Fibroblast of gingiva (primary cell): ENCODE results near the gene GPLD1.
"Not testable (repeated sequence)": the region's sequence is repeated elsewhere in the genome, so short reads cannot be mapped to it uniquely, and the experiment has no call there.

ENCODE experiments used
- DNase-seq: peaks from one replicate; pipeline ENCODE4 v3.0.0-alpha.2; 2011; ENCODE audit warnings: low read depth

GPLD1 gene

DNA sequence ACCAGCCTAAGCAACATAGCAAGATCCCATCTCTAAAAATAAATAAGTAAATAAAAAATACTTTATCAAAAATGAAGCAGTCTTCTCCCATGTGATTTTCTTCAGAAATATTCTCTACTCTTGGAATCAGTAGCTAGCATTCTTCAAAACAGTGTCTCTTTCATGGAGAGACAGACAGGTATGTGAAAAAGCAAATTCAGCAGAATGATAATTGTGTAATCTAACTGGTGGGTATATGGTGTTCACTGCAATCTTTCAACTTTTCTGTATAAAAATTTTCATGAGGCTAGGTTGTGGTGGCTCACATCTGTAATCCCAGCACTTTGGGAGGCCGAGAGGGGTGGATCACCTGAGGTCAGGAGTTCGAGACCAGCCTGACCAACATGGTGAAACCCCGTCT lies 78.8 kb downstream of the GPLD1 start:
- no peak for DNase-seq

DNA sequence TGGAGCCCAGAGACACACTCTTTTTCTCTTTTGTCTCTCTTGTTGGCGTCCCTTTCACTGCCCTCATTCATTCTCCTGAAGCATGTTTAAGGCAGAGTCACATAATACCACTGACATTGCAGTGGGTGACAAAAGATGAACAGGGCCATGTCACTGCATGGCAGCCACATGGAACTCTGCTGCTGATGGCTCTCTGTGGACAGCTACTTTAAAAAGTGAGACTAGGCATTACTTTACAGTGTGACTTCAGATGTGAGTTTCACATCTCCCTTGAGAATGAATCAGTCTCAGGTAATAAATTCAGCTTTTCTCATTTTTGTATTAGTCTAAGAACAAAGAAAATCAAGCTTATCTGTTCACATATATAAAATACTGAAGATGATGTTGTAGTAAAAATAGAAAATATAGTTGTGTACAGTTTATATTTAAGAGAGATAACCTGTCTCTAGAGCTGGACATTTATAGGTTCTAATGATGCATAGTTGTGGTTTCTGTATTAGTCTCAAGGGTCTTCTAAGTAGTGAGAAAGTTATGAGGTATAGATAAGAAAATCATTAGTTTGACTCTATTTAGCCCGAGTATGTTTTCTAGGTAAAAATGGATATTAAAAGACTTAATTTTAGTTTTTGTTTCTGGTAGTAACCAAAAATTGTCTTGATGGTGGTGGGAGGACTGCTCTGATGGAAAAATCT lies 80.5 kb downstream of the GPLD1 start:
- no peak for DNase-seq

DNA sequence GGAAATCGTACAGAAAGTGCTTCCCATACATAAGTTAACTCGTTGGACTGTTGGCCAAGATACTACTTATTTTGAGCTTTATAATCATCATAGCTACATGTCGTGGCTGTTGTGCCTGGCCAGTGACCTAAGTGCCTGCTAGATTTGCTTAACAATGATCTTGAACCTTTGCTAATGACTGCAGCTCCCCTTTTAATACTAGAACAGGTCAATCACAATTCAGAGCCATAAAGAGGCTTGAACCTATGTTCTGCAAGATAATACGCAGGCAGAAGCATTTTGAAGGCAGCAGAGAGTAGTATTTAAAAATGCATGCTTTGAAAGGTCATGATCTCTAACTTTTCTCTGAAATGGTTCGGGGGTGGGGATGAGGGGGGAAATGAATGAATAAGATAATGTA lies 84.1 kb downstream of the GPLD1 start:
- DNase-seq: no peak

DNA sequence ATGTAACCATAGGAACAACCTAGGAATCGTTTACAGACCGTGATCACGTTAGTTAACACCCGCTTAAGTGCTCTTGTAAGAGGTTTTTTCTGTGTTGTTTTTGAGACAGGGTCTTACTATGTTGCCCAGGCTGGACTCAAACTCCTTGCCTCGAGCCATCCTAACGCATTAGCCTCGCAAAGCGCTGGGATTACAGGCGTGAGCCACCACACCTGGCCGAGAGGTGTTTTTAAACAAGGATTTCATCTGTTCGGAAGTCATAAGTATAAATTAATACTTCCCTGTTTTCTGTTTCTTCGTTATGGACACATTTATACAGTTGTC lies 85.9 kb downstream of the GPLD1 start:
- DNase-seq: no peak

DNA sequence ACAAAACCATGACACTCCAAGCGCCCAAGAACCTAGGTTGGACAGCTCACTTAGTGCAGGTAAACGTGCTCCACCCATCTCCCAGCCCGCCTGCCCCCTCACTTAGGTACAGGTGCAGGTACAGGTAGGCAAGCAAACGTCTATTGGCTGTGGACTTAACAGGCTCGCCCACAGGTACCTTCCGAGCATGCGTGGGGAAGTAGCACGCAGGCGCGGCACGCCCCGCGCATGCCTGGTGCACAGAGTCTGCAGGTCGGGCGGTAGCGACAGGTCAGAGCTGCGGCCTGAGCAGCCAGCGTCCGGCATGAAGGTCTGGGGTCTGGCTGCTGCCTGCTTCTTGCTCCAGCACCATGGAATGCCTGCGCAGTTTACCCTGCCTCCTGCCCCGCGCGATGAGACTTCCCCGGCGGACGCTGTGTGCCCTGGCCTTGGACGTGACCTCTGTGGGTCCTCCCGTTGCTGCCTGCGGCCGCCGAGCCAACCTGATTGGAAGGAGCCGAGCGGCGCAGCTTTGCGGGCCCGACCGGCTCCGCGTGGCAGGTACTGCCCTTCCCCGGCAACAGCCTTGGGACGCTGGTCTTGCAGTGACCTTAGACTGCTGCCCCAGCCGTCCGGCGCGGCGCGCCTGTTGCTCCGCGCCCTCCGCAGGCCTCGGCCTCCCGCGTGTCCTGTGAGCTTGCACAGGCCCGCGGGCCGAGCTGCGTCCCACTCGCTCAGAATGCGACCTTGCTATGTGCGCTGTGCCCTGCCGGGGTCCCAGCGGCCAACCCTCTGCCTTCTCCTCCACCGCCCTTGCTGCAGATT lies 86.5 kb downstream of the GPLD1 start, which contains the start of gene MRS2:
Gene MRS2 (plus strand): TSS at position 240 of the 804 bp plus-strand sequence. CDS start 111 bp downstream, at position 351.
- peak; percentile 76 for DNase-seq

DNA sequence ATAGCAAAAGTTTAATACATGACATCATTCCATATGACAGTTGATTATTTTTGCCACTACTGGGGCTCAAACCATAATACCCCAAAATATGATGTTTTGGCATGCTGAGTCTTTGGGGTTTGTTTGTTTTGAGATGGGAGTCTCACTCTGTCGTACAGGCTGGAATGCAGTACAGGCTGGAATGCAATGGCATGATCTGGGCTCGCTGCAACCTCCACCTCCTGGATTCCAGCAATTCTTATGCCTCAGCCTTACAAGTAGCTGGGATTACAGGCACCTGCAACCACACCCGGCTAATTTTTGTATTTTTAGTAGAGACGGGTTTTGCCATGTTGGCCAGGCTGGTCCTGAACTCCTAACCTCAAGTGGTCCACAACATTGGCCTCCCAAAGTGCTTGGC lies 87.9 kb downstream of the GPLD1 start:
- DNase-seq: no peak

DNA sequence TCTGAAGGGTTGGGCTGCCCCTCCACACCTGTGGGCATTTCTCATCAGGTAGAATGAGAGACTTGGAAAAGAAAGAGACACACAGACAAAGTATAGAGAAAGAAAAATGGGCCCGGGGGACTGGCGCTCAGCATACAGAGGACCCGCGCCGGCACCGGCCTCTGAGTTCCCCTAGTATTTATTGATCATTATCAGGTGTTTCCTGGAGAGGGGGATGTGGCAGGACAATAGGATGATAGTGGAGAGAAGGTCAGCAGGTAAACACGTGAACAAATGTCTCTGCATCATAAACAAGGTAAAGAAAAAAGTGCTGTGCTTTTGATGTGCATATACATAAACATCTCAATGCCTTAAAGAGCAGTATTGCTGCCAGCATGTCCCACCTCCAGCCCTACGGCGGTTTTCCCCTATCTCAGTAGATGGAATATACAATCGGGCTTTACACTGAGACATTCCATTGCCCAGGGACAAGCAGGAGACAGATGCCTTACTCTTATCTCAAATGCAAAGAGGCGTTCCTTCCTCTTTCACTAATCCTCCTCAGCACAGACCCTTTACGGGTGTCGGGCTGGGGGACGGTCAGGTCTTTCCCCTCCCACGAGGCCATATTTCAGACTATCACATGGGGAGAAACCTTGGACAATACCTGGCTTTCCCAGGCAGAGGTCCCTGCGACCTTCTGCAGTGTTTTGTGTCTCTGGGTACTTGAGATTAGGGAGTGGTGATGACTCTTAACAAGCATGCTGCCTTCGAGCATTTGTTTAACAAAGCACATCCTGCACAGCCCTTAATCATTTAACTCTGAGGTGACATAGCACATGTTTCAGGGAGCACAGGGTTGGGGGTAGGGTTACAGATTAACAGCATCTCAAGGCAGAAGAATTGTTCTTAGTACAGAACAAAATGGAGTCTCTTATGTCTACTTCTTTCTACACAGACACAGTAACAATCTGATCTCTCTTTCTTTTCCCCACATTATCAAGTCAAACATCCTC lies 89.0 kb downstream of the GPLD1 start:
- not testable (repeated sequence) for DNase-seq

DNA sequence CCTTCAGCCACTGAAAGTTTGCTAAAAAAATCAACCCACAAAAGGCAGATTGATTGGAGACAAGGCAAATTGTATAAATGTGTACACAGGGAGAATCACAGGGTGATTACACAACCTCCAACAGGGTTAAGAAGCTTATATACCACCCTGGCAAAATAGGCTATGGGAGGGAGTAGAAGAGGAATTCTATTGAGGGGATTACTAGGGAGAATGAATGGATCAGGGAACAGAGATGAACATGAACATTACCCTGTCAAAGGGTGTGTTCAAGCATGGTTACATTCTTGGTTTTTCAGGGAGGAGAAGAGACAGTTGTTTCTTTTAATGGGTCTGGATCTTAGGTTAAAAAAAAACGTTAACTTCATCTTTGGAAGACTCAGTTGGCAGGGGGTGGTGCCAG lies 91.7 kb downstream of the GPLD1 start:
- DNase-seq: no peak

DNA sequence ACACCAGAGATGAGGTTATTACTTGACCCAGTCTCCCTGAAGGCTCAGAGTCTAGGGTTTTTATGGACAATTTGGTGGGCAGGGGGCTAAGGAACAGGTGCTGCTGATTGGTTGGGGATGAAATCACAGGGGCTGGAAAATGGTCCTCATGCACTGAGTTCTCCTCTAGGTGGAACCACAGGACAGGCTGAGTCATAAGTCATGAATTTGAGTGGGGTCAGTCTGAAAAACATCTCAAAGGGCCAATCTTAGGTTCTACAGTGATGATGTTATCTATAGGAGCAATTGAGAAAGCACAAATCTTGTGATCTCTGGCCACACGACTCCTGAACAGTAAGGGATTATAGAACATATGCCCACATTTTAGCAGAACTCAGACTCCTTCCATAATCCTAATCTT lies 92.6 kb downstream of the GPLD1 start:
- no peak for DNase-seq

DNA sequence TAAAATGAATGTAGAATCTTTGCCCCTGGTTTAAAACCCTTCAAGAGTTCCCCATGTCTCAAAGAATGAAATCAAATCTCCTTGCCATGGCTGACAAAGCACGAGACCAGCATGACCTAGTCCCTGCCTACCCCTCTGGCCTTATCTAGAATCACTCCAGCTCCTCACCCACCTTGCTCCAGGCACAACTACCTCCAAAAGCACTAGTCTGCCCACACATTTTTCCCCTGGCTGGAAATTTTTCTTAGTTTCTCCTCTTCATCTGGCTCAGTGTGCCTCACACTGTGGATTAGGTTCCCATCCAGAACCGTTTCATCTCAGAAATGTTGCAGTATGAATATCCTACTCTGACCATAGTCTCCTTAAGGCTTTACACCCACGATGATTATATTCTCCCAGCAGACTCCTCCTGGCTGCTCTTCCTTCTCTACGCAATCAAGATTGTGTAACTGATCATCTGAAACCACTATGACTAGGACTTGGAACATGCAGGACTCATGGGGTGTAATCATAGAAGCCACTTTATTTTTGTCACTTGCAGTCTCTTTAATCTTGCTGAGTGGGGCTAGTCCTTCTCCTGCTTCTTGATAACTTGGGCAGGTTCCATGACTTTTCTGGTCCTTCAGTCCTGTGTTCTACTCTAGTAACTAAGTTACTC lies 94.5 kb downstream of the GPLD1 start:
- peak; percentile 93 for DNase-seq

DNA sequence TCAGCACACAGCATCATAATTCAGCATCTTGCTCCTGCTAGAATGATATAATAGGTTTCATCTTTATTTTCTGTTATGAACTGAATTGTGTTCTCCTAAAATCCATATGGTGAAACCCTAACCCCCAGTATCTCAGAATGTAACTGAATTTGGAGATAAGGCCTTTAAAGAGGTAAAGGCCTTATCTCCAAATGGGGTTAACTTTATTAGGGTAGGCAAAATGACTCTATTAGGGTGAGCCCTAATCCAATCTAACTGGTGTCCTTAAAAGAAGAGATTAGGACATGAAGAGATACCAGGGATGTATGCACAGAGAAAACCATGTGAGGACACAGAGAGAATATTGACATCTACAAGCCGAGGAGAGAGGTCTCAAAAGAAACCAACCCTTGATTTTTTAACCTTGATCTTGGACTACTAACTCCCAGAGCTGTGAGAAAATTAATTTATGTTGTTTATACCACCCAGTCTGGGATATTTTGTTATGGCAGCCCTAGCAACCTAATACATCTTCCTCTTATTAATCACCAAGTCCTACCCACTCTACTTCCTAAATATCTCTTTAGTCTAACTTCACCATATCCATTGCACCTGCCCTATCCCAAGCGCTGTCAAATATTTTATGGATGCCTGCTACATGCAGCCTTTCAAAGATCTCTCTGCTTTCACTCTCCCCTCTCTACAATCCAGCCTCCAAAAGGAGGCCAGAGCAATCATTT lies 95.2 kb downstream of the GPLD1 start:
- DNase-seq: no peak

DNA sequence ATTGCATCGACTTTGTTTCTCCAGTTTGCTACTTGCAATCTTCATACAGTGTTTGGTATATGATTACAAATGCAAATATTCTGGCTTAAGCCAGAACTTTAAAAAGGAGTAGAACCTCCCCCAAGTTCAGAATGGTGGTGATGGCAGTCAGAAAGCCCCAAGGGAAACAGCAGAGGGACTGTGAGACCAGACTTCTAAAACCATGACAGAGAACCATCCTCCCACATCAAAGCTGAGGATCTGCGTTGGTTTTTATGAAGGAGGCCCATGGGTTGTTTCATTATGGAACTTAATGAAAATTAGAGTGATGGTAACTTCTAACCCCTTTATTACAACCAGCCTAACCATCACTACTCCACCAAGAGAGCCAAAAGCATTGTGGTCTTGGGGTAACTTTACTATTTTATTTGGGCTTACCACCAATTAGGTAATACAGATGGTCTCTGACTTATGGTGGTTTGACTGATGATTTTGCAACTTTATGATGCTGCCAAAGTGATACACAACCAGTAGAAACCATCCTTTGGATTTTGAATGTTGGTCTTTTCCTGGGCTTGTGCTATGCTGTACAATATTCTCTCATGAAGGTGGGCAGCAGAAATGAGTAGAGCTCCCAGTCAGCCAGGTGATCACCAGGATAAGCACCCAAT lies 97.5 kb downstream of the GPLD1 start:
- DNase-seq: no peak

DNA sequence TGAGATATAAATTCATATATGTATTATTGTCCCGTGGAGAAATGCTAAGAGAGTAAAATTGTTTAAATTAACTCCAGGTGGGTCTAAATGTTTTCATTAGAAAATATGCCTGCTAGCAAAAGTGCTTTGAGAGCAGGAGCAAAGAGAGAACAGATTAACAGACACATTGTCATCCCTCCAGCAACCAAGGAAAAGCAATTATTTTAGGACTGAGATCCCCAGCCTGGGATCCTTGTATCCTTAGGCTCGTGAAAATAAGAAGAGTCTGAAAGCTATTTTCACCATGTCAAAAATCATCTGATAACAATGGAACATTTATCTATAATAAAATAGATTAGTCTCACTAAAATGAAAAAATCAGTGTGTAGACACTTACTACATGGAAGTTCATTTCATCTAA lies 98.2 kb downstream of the GPLD1 start:
- DNase-seq: no peak

DNA sequence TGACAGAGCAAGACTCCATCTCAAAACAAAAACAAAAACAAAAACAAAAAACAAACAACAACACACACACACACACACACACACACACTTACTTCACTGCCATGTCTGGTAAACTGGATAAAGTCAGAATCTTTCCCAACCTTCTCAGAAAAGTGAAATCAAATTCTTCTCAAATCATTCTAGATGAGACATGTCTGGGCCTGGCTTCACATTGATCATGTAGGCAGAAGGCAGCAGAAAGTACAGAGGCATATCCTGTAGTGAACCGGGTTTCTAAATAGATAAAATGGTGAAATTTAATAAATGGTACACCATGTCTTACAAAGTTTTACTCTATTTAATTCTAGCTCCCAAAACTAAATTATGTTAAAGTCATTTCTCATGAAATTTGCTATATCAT lies 101.6 kb downstream of the GPLD1 start:
- no peak for DNase-seq

DNA sequence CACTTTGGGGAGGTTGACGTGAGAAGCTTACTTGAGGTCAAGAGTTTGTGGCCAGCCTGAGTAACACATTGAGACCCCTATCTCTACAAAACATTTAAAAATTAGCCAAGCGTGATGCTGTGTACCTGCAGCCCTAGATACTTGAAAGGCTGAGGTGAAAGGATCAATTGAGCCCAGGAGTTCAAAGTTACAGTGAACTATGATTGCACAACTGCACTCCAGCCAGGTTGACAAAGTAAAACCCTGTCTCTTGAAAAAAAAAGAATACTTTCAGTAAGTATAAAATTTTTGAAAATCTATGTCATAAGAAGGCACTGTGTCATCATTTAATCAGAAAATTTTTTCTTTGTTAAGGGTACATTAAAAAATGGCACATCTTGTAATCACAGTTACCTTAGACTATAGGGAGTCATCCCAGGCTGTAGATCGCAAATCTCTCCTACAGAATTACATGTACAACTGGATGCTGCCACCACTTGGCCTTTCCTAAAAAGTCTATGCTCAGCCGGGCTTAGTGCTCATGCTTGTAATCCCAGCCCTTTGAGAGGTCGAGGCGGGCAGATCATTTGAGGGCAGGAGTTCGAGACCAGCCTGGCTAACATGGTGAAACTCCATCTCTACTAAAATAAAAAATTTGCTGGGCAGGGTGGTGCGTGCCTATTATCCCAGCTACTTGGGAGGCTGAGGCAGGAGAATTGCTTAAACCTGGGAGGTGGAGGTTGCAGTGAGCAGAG lies 103.7 kb downstream of the GPLD1 start:
- DNase-seq: no peak

DNA sequence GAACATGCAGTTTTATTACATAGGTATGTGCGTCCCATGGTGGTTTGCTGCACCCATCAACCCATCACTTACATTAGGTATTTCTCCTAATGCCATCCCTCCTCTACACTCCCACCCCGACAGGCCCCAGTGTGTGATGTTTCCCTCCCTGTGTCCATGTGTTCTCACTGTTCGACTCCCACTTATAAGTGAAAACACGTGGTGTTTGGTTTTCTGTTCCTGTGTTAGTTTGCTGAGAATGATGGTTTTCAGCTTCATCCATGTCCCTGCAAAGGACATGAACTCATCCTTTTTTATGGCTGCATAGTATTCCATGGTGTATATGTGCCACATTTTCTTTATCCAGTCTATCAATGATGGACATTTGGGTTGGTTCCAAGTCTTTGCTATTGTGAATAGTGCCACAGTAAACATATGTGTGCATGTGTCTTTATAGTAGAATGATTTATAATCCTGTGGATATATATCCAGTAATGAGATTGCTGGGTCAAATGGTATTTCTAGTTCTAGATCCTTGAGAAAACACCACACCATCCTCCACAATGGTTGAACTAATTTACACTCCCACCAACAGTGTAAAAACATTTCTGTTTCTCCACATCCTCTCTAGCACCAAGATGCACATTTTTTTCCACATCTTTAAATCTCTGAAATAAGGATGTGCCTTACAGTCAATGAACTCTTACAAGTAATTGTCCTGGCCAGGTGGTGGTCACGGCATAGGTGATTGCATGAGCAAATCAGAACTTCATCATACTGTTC lies 104.8 kb downstream of the GPLD1 start:
- not testable (repeated sequence) for DNase-seq

DNA sequence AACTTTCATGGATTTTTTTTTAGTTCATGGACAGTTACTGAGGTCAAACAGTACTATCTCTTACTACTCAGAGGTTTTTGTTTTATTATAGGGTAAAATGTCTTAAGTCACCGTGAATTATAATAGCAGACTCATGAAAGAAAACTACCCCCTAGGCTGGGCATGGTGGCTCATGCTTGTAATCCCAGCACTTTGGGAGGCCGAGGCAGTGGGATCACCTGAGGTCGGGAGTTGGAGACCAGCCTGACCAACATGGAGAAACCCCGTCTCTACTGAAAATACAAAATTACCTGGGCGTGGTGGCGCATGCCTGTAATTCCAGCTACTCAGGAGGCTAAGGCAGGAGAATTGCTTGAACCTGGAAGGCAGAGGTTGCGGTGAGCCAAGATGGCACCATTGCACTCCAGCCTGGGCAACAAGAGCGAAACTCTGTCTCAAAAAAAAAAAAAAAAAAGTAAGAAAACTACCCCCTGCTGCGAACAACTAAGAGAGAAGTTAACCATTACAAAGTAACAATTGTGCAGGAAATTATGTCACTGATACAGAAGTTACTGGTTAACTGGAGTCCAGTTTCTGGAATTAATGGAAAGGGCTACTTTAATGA lies 106.4 kb downstream of the GPLD1 start:
- DNase-seq: not testable (repeated sequence)

DNA sequence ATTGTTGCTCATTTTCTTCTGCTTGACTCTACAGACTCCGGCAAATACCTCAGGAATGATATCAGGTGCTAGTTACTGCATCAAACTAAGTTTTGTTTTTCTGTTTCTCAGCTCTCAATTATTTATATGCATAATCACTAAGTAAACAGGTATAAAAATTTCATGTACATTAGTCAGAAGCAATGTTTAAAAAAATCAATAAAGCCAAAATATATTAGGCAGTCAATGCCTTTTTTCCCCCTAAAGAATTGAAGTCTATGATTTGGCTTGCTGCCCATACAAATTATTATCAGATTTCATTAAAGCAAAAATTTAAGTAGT lies 107.2 kb downstream of the GPLD1 start:
- DNase-seq: no peak
